Measurements from ENCODE around the gene KRTAP10-1. TPM values are rescaled to one million over a fixed set of nuclear protein-coding genes. Genes with fewer than 3 reads are reported as not detected.

Gene KRTAP10-1
- total and polyA plus RNA-seq, 4 donors, result not detected

DNA sequence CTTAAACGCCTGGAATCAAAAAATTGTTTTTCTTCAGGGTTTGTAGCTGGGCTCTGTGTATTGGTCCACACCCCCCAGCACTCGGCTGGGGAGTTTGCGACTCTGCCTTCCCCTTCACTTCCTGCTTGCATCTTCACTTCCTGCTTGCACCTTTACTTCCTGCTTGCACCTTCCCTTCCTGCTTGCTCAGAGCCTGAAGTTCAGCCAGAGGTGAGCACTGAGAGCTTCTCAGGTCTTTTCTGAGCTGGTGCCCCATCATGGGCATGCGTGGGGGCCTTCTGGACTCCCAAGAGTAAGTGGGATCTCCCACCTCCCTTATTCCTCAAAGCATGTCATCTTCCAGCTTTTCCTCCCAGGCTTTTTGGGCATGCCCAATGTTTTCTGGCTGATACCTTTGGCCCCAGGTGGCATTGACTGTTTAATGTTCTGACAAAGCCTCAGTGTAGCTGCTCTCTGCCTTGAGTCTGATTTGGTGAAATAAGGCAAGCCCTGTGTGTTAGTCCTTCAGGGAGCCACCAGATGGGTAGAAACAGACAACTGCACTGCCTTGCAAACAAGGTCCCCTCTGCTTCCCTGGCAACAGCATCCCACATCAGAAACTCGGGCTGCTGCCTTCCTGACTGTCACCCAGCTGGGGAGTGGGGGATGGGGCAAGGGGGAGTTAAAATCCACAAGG lies 7.8 kb upstream of the KRTAP10-1 start:
- H3K27me3 ChIP-seq (ENCODE audit: control insufficient read depth in 4 of 4, insufficient read depth in 4 of 4, low read length in 3 of 4), result peaks cover 0 to 2% (median 0%) of the 10 kb centered on the region in 4 donors
- H3K9me3 ChIP-seq (ENCODE audit: control insufficient read depth in 4 of 4, low read length in 3 of 4), result no peaks in the 10 kb centered on the region
- no peak overlapping the region for H3K27ac ChIP-seq (ENCODE audit: low read depth in 1 of 2, low read length in 2 of 2)
- WGBS, result 48% methylated on average over 5 of the region's 5 CpGs
- DNase-seq (ENCODE audit: low spot score), result peak; percentile 24
- no peaks in the 10 kb centered on the region for H3K4me1 ChIP-seq (ENCODE audit: control insufficient read depth in 4 of 4, insufficient read depth in 4 of 4, low read length in 3 of 4)
- TF ChIP-seq GABPA (IDR thresholded peaks at IDR 0.05 in 1 of 2, conservative IDR thresholded peaks at IDR 0.05 in 1 of 2) (no peak), EGR1 (IDR thresholded peaks at IDR 0.05; ENCODE audit: low read depth in 2 of 2) (no peak), RXRA (IDR thresholded peaks at IDR 0.05) (no peak), NR2F2 (IDR thresholded peaks at IDR 0.05) (no peak), RAD21 (IDR thresholded peaks at IDR 0.05) (no peak), TAF1 (conservative IDR thresholded peaks at IDR 0.05) (no peak), FOXA1 (IDR thresholded peaks at IDR 0.05) (no peak)
- TF ChIP-seq, protein P1, sequence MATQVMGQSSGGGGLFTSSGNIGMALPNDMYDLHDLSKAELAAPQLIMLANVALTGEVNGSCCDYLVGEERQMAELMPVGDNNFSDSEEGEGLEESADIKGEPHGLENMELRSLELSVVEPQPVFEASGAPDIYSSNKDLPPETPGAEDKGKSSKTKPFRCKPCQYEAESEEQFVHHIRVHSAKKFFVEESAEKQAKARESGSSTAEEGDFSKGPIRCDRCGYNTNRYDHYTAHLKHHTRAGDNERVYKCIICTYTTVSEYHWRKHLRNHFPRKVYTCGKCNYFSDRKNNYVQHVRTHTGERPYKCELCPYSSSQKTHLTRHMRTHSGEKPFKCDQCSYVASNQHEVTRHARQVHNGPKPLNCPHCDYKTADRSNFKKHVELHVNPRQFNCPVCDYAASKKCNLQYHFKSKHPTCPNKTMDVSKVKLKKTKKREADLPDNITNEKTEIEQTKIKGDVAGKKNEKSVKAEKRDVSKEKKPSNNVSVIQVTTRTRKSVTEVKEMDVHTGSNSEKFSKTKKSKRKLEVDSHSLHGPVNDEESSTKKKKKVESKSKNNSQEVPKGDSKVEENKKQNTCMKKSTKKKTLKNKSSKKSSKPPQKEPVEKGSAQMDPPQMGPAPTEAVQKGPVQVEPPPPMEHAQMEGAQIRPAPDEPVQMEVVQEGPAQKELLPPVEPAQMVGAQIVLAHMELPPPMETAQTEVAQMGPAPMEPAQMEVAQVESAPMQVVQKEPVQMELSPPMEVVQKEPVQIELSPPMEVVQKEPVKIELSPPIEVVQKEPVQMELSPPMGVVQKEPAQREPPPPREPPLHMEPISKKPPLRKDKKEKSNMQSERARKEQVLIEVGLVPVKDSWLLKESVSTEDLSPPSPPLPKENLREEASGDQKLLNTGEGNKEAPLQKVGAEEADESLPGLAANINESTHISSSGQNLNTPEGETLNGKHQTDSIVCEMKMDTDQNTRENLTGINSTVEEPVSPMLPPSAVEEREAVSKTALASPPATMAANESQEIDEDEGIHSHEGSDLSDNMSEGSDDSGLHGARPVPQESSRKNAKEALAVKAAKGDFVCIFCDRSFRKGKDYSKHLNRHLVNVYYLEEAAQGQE (IDR thresholded peaks at IDR 0.05), result no peak
- TF ChIP-seq, protein P2, sequence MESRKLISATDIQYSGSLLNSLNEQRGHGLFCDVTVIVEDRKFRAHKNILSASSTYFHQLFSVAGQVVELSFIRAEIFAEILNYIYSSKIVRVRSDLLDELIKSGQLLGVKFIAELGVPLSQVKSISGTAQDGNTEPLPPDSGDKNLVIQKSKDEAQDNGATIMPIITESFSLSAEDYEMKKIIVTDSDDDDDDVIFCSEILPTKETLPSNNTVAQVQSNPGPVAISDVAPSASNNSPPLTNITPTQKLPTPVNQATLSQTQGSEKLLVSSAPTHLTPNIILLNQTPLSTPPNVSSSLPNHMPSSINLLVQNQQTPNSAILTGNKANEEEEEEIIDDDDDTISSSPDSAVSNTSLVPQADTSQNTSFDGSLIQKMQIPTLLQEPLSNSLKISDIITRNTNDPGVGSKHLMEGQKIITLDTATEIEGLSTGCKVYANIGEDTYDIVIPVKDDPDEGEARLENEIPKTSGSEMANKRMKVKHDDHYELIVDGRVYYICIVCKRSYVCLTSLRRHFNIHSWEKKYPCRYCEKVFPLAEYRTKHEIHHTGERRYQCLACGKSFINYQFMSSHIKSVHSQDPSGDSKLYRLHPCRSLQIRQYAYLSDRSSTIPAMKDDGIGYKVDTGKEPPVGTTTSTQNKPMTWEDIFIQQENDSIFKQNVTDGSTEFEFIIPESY (IDR thresholded peaks at IDR 0.05), result no peak
- H3K4me3 ChIP-seq (ENCODE audit: low read depth in 1 of 3, low read length in 3 of 3), result no peak overlapping the region
- H3K9ac ChIP-seq (ENCODE audit: low read depth in 1 of 2, low read length in 2 of 2), result no peak overlapping the region
- H3K36me3 ChIP-seq (ENCODE audit: control insufficient read depth in 4 of 4, insufficient read depth in 3 of 4, low read depth in 1 of 4, low read length in 3 of 4), result no peaks in the 10 kb centered on the region

DNA sequence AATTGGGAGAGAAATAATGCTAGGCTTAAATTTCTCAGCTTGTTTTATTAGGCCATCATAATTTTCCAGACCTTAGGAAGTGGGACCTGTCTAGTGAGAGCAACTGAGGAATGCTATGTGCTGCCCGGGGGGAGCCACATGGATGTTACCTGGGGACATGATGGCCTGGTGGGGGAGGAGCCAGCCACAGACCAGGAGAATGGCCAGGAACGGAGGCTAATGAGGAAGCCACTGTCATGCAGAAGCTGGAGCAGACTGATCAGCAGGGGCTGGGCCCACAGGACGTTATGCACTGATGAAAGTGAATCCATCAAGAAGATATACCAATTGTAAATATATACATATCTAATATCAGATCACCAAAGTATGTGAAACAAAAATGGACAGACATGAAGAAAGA lies 4.6 kb upstream of the KRTAP10-1 start:
- WGBS, result 71% methylated on average over 3 of the region's 3 CpGs

More for the DNA sequence above, 4.6 kb upstream of the KRTAP10-1 start:
- no peaks in the 10 kb centered on the region for H3K9me3 ChIP-seq (ENCODE audit: control insufficient read depth in 4 of 4, low read length in 3 of 4)
- TF ChIP-seq NR2F2 (IDR thresholded peaks at IDR 0.05) (no peak), GABPA (IDR thresholded peaks at IDR 0.05 in 1 of 2, conservative IDR thresholded peaks at IDR 0.05 in 1 of 2) (no peak), HNF4A (conservative IDR thresholded peaks at IDR 0.05) (no peak), SP1 (IDR thresholded peaks at IDR 0.05) (no peak)
- TF ChIP-seq, protein P3, sequence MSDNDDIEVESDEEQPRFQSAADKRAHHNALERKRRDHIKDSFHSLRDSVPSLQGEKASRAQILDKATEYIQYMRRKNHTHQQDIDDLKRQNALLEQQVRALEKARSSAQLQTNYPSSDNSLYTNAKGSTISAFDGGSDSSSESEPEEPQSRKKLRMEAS (IDR thresholded peaks at IDR 0.05), result no peak
- TF ChIP-seq, protein P1 (IDR thresholded peaks at IDR 0.05), result no peak
- no peak overlapping the region for H3K4me3 ChIP-seq (ENCODE audit: low read depth in 1 of 3, low read length in 3 of 3)
- DNase-seq (ENCODE audit: low spot score), result no peak
- H3K27ac ChIP-seq (ENCODE audit: low read depth in 1 of 2, low read length in 2 of 2), result no peak overlapping the region
- no peaks in the 10 kb centered on the region for H3K4me1 ChIP-seq (ENCODE audit: control insufficient read depth in 4 of 4, insufficient read depth in 4 of 4, low read length in 3 of 4)
- no peak overlapping the region for H3K9ac ChIP-seq (ENCODE audit: low read depth in 1 of 2, low read length in 2 of 2)
- H3K27me3 ChIP-seq (ENCODE audit: control insufficient read depth in 4 of 4, insufficient read depth in 4 of 4, low read length in 3 of 4), result peaks cover 0 to 2% (median 0%) of the 10 kb centered on the region in 4 donors
- no peaks in the 10 kb centered on the region for H3K36me3 ChIP-seq (ENCODE audit: control insufficient read depth in 4 of 4, insufficient read depth in 3 of 4, low read depth in 1 of 4, low read length in 3 of 4)

Measured in liver (tissue), 9 donors.